Suprapubic skin (tissue), 2 donors: ENCODE data around the gene SNTA1.

Experiments used
- EP300 ChIP-seq: sonication (generic); formaldehyde crosslinking; IDR thresholded peaks from one replicate; pipeline ENCODE4 v1.6.1; 2017; ENCODE audit warnings: antibody characterized with exemption
- POLR2A ChIP-seq, 2 donors: fragments of 450-650 bp; IDR thresholded peaks; one replicate each; pipeline ENCODE4 v1.6.1; 2017; ENCODE audit warnings: antibody characterized with exemption in 2 of 2, mild to moderate bottlenecking in 2 of 2, moderate library complexity in 2 of 2

- TF ChIP-seq POLR2A (IDR thresholded peaks at IDR 0.05) (no peak), EP300 (no peak)
Observed at GRCh38 chr20:33411711-33412483, 31.7 kb downstream of the SNTA1 start.
